AG09309 (cell line): ENCODE measurements around the gene CMBL.

ENCODE experiments used
- DNase-seq: peaks from one replicate; pipeline ENCODE4 v3.0.0-alpha.2; 2010; ENCODE audit warnings: low read depth
- H3K4me3 ChIP-seq: 2 replicates; pipeline ENCODE4 v1.5.1; 2011; ENCODE audit warnings: mild to moderate bottlenecking, low read depth, low read length, moderate library complexity; ENCODE audit not compliant: control insufficient read depth
- CTCF ChIP-seq: IDR thresholded peaks from 2 replicates; pipeline ENCODE4 v1.5.1; 2011; ENCODE audit warnings: mild to moderate bottlenecking, low read depth, low read length, inconsistent platforms; ENCODE audit not compliant: insufficient read depth, control insufficient read depth; ENCODE audit errors: missing control alignments

Gene CMBL

GRCh38 chr5:10301266-10301665, 6.4 kb downstream of the CMBL start:
- TF ChIP-seq CTCF: no peak
- no peak for DNase-seq
- no peak overlapping the region for H3K4me3 ChIP-seq

DNA sequence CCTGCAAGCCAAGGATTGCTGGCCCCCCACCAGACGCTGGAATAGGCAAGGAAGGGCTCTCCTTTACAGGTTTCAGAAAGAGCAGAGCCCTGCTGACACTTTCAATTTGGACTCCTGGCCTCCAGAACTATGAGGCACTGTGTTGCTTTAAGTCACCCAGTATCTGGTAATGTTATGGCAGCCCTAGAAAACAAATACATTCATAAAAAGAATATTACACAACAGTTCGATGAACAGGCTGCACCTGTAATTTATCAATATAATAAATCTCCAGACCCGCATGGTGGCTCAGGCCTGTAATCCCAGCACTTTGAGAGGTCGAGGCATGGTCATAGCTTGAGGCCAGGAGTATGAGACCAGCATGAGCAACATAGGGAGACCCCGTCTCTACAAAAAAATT, 7.5 kb downstream of the CMBL start:
- TF ChIP-seq CTCF: no peak
- no peak overlapping the region for H3K4me3 ChIP-seq
- no peak for DNase-seq

GRCh38 chr5:10297646-10298204, 10.0 kb downstream of the CMBL start:
- H3K4me3 ChIP-seq: no peak overlapping the region
- no peak for DNase-seq
- TF ChIP-seq CTCF: no peak

DNA sequence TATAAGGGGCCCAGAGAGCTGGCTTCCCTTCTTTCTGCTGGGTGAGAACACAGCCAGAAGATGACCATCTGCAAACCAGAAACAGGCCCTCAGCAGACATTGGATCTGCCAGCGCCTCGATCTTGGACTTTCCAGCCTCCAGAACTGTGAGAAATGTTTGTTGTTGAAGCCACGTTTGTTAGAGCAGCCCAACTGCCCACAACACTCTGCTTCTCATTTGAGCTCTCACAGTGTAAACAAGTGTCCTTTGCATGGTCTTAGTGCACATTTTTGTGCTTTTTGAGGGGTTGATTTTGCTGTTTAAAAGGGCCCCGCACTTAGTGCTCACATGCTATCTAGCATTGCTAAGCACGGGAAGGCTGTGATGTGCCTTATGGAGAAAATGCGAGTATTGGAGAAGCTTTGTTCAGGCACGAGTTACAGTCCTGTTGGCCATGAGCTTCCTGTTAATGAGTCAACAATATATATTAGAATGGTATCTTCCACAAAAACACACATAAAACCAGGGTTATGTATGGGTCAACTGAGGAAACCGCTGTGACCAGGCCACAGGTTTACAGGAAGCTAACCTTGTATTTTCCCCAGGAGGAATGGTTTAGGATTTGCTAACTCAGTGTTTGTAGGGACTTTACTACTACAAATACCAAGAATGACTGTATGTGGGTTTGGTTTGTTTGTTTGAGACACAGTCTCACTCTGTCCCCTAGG, 11.9 kb downstream of the CMBL start:
- H3K4me3 ChIP-seq: no peak overlapping the region
- no peak for TF ChIP-seq CTCF
- no peak for DNase-seq

- no peak overlapping the region for H3K4me3 ChIP-seq
- no peak for TF ChIP-seq CTCF
- DNase-seq: no peak
Measured at GRCh38 chr5:10293907-10294662, 13.6 kb downstream of the CMBL start.

DNA sequence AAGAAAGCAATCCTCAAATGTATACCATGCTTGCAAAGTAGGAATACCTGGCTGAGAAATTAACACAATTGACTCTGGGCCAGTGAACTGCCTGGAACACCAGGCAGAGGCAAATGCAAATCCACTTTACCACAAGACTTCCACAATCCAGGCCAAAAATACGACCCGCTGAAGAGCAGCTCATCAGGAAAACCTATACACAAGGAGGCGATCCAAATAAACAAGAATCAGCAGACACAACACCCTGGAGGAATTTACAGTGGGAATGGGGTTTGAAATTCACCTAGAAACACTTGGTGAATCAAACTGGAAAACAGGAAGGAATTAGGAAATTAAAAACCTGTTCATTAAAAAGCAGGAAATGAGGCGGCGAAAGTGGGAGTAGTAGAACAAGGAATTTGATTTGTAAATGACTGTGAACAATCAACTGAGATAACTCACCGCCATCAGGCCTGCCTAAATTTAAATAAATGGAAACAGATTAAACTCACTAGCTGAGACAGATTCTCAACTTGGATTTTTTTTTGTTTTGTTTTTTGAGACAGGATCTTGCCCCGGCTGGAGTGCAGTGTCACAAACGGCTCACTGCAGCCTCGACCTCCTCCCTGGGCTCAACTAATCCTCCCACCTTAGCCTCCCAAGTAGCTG, 15.9 kb downstream of the CMBL start:
- H3K4me3 ChIP-seq: no peak overlapping the region

More for the DNA sequence above, 15.9 kb downstream of the CMBL start:
- DNase-seq: no peak
- no peak for TF ChIP-seq CTCF
